Stimulated activated naive CD8-positive, alpha-beta T cell treated with anti-CD3 and anti-CD28 coated beads, Interleukin-15, Interleukin-2, amounts not matched to agents 100 ng/mL and 50 ng/mL, for 24 hours (primary cell): Measurements from ENCODE around the gene SIRT6.

ENCODE experiments used
- H3K27ac Mint-ChIP-seq: one replicate; pipeline ENCODE4 v1.8.0; 2021; ENCODE audit warnings: mild to moderate bottlenecking, mixed read lengths
- H3K27me3 Mint-ChIP-seq: one replicate; pipeline ENCODE4 v1.8.0; 2021; ENCODE audit warnings: mixed read lengths
- H3K36me3 Mint-ChIP-seq: one replicate; pipeline ENCODE4 v1.8.0; 2021; ENCODE audit warnings: low read depth, mixed read lengths
- H3K4me1 Mint-ChIP-seq: one replicate; pipeline ENCODE4 v1.8.0; 2021; ENCODE audit warnings: low read depth, mixed read lengths
- H3K4me3 Mint-ChIP-seq: one replicate; pipeline ENCODE4 v1.8.0; 2021; ENCODE audit warnings: mild to moderate bottlenecking, mixed read lengths
- H3K9me3 Mint-ChIP-seq: one replicate; pipeline ENCODE4 v1.8.0; 2021; ENCODE audit warnings: mixed read lengths

SIRT6 gene

DNA sequence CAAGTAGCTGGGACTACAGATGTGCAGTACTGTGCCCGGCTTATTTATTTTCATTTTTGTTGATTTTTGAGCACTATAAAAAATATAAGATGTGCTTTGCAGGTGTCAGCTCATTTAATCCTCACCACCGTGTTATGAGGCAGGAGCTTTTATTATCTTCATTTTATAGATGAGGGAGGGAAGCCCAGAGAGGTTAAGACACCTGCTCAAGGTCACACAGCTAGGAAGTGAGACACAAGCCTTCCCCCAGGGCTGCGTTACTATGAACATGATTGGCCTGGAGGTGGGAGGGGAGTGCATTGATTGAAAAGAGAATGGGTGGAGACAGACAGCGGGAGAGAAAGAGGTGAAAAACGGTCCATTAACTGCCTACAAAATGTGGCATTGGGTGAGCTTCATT lies 7.3 kb upstream of the SIRT6 start:
- H3K4me1 Mint-ChIP-seq, result no peaks in the 10 kb centered on the region
- H3K36me3 Mint-ChIP-seq, result no peaks in the 10 kb centered on the region
- H3K9me3 Mint-ChIP-seq, result no peaks in the 10 kb centered on the region
- no peak overlapping the region for H3K4me3 Mint-ChIP-seq
- peaks cover 10% of the 10 kb centered on the region for H3K27me3 Mint-ChIP-seq
- H3K27ac Mint-ChIP-seq, result no peak overlapping the region

DNA sequence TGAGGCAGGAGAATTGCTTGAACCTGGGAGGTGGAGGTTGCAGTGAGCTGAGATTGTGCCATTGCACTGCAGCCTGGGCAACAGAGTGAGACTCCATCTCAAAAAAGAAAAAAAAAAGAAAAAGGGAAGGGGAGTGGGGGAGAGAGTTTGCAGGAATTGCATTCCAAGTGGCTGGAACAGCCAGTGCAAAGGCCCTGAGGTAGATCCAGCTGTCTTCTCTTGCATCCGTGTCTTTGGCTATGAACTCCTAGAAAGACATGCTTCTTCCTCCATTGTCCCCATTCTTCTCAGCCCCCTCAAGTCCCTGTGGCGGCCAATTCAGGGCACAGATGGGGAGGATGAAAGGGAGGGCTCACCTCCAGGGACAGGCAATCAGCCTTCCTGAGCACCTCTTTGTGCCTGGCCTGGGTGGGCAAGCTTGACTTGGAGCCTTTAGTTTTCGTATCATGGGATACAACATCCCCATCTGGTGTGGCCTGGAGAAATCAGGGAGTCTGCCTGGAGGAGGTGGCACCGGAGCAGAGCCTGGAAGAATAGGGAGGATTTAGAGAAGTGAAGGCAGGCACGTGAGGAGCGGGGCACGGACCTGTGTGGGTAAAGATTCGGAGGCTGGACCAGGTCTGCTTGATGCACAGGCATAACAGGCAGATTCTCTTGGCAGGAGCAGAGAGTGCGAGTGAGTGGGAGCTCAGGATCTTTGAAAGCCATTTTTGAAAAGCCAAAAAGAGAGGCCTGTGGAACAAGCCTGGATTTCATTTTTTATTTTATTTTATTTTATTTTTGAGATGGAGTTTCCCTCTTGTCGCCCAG lies 5.2 kb upstream of the SIRT6 start:
- H3K27ac Mint-ChIP-seq, result no peak overlapping the region
- H3K36me3 Mint-ChIP-seq, result no peaks in the 10 kb centered on the region
- no peaks in the 10 kb centered on the region for H3K9me3 Mint-ChIP-seq
- H3K4me3 Mint-ChIP-seq, result no peak overlapping the region
- no peaks in the 10 kb centered on the region for H3K27me3 Mint-ChIP-seq
- H3K4me1 Mint-ChIP-seq, result peaks cover 7% of the 10 kb centered on the region

DNA sequence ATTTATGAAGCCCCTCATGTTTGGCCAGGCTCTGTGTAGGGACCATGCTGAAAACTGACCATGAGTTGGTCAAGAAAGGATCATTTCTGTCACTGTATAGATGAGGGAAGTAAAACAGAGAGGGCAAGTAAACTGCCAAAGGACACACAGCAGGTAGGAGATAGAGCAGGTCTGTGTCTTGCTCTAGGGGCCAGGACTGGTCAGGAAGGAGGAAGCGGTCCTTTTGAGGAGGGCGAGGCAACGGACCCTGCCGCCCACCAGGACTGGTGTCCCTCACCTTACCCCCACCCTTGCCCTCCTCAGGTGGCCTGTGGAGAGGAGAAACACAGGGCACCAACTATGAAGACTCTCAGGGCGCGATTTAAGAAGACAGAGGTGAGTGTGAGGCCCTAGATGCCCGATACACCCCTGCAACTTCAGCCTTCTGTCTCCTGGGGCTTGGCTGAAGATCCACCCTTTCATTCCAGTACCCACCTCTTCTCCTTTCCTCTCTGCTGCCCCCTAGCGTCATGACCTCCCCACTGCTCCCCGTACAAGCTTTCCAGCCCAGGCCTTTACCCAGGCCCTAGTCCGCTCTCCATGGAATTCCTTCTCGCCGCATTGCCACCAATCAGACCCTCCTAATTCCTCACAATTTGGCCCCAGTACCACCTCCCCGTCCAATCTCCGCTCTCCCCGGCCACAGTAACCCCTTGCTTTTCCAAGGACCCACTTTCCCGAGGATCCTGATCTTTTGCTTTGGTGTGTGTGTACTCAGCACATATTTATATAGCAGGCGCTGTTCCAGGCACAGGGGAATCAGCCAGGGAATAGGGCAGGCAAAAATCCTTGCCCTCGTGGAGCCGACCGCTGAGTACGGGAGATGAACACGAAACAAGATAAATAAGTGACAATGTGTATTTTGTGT lies 4.0 kb upstream of the SIRT6 start:
- Mint-ChIP-seq H3K4me1 (peaks cover 14% of the 10 kb centered on the region), H3K36me3 (no peaks in the 10 kb centered on the region), H3K27ac (no peak overlapping the region), H3K9me3 (no peaks in the 10 kb centered on the region), H3K4me3 (no peak overlapping the region), H3K27me3 (no peaks in the 10 kb centered on the region)

DNA sequence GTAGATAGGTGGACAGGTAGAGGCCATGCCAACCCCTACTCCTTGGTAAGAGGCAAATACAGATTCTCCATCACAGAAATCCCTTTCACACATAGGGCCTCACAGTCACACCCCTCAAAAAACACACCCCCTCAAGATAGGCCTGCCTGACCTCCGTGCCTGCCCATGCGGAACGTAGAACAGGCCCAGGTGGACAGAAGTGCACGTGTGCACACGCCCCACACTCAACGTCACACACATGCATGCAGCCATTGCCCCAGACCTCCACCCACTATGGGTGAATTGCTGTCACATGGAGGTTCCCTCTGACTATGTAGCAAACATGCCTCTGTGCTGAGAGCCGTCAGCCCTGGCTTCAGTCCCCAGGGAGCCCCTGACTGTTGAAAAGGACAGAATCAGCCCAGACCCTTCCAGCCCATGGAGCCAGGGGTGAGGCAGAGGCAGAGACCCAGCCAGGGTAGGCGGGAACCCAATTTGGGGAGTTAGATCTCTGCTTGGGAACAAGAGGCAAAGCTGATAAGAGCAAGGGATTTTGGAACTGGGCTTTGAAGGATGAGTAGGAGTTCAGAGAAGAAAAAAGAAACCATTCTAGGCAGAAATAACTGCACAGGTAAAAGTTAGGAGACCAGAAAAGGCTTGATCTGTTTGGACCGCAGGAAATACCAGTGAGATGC lies 3.2 kb upstream of the SIRT6 start:
- Mint-ChIP-seq H3K4me1 (peaks cover 21% of the 10 kb centered on the region), H3K9me3 (no peaks in the 10 kb centered on the region), H3K27me3 (no peaks in the 10 kb centered on the region), H3K4me3 (no peak overlapping the region), H3K27ac (no peak overlapping the region), H3K36me3 (no peaks in the 10 kb centered on the region)

DNA sequence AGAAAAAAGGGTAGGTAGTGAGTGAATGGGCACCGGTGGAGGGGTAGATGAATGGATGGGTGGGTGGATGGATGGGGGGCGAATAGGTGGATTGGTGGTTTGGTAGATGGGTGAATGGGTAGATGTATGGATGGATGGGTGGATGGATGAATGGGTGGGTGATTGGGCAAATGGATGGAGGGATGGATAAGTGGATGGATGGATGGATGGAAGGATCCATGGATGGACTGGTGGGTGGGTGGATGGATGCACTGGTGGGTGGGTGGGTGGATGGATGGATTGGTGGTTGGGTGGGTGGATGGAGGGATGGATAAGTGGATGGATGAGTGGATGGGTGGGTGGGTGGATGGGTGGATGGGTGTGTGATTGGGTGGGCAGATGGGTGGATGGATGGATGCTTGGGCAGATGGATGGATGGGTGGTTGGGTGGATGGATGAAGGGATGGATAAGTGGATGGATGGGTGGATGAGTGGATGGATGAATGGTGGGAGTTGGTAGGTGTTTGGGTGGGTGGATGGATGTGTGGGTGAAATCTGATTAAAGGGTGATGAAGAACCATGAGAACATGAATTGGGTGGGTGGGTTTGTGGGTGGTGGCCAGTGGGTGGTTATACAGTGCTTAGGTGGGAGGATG lies 2.5 kb upstream of the SIRT6 start:
- Mint-ChIP-seq H3K36me3 (peaks cover 2% of the 10 kb centered on the region), H3K4me3 (no peak overlapping the region), H3K9me3 (no peaks in the 10 kb centered on the region), H3K27me3 (no peaks in the 10 kb centered on the region), H3K4me1 (peaks cover 26% of the 10 kb centered on the region), H3K27ac (no peak overlapping the region)

DNA sequence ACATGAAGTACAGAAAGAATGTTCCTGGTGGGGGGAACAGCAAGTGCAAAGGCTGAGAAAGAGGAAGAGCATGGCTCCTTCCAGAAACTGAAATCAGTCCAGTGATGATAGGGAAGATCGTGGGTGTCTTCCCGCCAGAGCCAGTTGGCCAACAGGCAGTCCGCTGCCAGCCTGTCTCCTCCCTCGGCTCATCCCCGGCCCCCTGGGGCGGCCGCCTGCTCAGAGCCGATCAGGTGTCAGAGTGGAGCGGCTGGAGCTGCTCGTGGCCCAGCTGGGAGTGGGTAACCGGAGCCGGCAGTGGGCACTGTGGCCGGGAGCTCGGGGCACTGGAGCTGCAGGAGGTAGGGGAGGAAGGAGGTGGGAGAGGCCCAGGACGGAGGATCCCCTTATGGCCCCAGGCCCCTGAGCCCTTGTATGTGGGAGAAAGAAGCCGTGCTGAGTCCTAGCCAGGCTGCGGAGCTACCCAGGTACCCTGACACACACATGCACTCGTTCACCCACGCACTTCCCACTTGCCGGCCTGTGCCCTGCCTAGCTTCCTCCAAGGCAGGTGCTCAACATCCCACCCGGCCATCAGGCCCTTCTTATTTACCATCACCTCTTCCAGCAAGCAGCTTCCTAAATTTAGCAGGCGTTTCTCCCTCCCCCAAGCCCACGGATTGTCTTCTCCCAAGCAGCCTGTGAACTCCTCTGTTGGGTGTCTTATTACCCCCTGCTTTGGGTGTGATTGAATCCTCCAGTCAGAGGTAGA lies 1.8 kb upstream of the SIRT6 start:
- H3K36me3 Mint-ChIP-seq, result peaks cover 9% of the 10 kb centered on the region

DNA sequence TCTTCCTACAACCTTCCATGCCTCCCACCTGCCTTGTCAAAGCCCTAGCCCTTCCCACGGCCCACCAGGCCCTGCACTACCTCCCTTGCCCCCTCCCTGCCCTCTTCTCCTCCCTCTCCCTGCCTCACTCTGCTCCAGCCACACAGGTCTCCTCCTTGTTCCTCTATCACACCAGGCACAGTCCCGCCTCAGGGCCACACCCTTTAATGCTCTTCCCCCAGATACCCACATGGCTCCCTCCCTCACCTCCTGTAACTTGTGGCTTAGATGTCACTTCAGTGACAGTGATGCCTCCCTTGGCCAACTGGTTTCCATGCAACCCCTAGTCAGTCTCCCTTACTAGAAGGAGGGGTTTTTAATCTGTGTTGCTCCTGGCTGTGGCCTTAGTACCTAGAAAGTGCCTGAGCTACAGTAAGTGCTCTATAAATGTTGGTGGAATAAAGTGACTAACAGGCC lies 1.3 kb downstream of the SIRT6 start:
- Mint-ChIP-seq H3K27me3 (no peaks in the 10 kb centered on the region), H3K4me1 (peaks cover 26% of the 10 kb centered on the region), H3K9me3 (no peaks in the 10 kb centered on the region), H3K4me3 (peak overlapping the region; percentile 95), H3K36me3 (peaks cover 10% of the 10 kb centered on the region), H3K27ac (peak overlapping the region; percentile 79)

More for the DNA sequence above, 1.8 kb upstream of the SIRT6 start:
- Mint-ChIP-seq H3K9me3 (no peaks in the 10 kb centered on the region), H3K4me1 (peaks cover 26% of the 10 kb centered on the region), H3K27me3 (no peaks in the 10 kb centered on the region), H3K27ac (no peak overlapping the region), H3K4me3 (peak overlapping the region; percentile 65)

DNA sequence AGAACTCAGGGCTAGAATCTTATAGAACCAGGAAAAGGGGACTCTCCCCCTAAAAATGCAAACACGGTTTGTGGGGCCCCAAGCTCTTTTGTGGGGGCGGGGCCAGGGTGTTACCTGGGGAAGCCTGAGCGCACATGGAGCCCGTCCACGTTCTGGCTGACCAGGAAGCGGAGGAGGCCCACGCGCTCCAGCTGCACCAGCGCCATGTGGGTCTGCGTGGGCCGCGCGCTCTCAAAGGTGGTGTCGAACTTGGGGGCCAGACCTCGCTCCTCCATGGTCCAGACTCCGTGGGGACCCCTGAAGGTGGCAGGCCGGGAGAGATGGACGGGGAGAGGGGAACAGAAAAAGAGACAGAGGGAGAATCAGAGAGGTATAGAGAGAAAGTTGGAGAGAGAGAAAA lies 3.4 kb downstream of the SIRT6 start:
- Mint-ChIP-seq H3K27ac (peak overlapping the region; percentile 71), H3K4me3 (no peak overlapping the region), H3K36me3 (peaks cover 10% of the 10 kb centered on the region), H3K9me3 (no peaks in the 10 kb centered on the region), H3K4me1 (peaks cover 26% of the 10 kb centered on the region), H3K27me3 (no peaks in the 10 kb centered on the region)

DNA sequence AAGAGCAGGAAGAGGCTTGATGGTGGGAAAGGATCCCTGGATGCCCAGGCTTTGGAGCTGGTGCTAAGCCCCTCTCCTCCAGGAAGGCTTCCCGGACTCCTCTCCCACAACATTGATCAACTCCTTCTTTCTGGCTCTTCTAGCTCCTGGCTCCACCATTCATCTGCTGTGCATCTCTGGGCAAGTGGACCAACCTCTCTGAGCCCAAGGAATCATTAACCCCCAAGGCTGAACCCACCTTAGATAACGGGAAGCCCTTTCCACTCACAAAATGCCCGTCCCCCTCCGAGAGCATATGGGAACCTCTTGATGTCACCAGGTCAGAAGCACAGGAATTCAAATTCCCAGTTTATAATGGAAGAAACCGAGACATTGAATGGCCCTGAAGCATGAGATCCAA lies 5.2 kb downstream of the SIRT6 start:
- H3K9me3 Mint-ChIP-seq, result no peaks in the 10 kb centered on the region
- no peak overlapping the region for H3K4me3 Mint-ChIP-seq
- peaks cover 15% of the 10 kb centered on the region for H3K4me1 Mint-ChIP-seq
- peaks cover 10% of the 10 kb centered on the region for H3K36me3 Mint-ChIP-seq
- H3K27me3 Mint-ChIP-seq, result peaks cover 8% of the 10 kb centered on the region
- no peak overlapping the region for H3K27ac Mint-ChIP-seq

DNA sequence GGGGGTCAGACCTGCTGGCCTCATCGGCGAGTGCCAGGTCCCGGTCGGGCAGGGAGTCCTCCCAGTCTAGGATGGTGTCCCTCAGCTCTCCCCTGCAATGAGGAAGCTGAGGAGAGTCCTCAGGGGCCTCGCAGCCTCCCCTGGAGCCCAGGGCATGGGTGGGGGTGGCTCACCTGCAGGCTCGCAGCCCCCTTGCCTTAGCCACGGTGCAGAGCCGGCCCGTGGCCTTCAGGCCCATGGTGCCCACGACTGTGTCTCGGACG lies 6.8 kb downstream of the SIRT6 start:
- H3K27me3 Mint-ChIP-seq, result peaks cover 11% of the 10 kb centered on the region
- H3K36me3 Mint-ChIP-seq, result peaks cover 10% of the 10 kb centered on the region
- no peak overlapping the region for H3K27ac Mint-ChIP-seq
- H3K4me3 Mint-ChIP-seq, result no peak overlapping the region
- peaks cover 5% of the 10 kb centered on the region for H3K4me1 Mint-ChIP-seq
- no peaks in the 10 kb centered on the region for H3K9me3 Mint-ChIP-seq

DNA sequence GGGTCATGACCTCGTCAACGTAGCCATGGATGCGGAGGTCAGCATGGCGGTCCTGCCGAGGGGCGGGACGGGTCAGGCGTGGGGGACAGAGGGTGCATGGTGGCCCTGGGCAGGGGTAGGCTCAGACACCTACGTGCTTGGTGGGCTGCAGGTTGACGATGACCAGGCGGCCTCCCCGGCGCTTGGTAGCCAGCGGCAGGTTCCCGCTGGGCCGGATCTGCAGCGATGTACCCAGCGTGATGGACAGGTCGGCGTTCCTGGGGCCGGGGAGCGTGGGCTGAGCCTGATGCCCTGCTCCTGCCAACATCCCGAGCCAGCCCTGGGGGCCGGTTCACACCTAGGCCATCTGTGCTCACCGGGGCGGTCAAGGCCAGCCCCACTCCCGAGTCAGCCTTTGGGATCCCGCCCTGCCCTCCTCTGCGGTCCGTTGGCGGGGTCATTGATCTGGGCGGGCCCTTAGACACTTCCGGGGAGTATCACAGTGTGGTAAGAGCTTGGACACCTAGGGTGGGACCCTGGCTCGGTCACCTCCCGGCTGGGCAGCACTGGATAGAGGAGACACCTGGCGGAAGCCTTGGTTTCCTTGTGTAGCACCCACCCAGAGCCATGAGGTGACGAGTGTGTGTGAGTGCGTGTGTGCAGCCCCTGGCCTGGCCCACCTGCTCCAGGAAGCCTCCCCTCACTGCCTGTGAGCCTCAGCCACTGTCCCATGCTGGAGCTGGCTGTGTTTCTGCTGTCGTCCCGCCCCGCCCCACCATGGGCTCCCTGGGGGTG lies 7.3 kb downstream of the SIRT6 start:
- Mint-ChIP-seq H3K4me3 (no peak overlapping the region), H3K27me3 (peaks cover 11% of the 10 kb centered on the region), H3K4me1 (peaks cover 2% of the 10 kb centered on the region), H3K36me3 (peaks cover 10% of the 10 kb centered on the region), H3K9me3 (no peaks in the 10 kb centered on the region), H3K27ac (no peak overlapping the region)

DNA sequence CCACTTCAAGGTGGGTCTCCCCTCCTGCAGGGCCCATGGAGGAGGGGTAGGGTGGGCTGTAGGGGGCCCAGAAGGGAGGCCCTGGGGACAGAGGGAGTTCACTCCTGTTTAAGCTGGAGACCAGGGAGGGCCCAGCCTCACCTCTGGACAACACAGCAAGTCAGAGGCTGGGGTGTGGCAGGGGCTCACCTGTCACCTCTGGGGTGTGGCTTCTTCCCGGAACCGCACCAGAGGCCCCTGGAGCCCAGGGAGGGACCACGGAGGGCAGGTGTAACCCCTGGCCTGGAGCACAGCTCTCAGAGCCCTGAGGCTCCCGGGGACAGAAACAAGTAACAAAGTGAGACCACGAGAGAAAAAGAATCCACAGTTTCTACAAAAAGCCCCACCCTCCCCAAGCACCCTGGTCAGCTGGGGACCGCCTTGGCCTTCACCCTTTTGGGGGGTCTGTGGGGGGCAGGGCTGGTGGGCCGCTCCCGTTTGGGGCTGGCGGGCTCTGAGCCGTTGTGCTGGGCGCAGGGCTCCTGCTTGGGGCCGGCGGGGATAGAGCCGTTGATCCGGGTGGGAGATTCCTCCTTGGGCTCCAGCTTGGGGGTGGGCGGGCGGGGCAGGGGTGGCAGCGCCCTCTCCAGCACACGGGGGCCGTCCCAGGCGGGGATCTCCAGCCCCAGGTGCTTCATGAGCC lies 8.0 kb downstream of the SIRT6 start:
- no peaks in the 10 kb centered on the region for H3K9me3 Mint-ChIP-seq
- peaks cover 3% of the 10 kb centered on the region for H3K36me3 Mint-ChIP-seq
- H3K4me1 Mint-ChIP-seq, result no peaks in the 10 kb centered on the region
- H3K4me3 Mint-ChIP-seq, result no peak overlapping the region
- peaks cover 11% of the 10 kb centered on the region for H3K27me3 Mint-ChIP-seq
- H3K27ac Mint-ChIP-seq, result no peak overlapping the region

DNA sequence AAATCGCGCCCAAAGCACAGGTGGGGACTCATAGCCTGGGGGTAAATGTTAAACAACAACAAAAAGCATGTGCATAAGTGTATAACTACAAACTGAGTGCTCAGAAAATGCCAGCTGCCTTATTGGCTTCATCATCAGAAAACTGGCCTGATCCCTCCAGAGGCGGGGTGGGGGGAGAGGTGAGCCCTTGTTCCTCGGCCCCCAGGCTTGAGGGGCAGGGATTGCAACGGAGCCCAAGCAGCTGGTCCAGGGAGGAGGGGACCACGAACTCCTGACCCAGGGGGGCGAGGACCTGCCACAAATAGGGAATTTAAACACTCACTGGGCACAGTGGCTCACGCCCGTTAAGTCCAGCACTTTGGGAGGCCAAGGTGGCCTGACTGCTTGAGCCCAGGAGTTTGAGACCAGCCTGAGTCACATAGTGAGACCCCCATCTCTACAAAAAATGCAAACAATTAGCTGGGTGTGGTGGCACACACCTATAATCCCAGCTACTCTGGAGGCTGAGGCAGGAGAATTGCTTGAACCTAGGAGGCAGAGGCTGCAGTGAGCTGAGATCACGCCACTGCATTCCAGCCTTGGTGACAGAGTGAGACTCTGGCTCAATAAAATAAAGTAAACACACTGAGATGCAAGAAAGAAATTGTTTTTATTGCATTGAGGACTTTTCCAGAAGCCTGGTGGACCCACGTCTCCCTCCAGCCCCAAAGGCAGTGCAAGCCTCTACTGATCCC lies 8.7 kb downstream of the SIRT6 start:
- H3K4me1 Mint-ChIP-seq, result no peaks in the 10 kb centered on the region
- no peak overlapping the region for H3K4me3 Mint-ChIP-seq
- H3K9me3 Mint-ChIP-seq, result no peaks in the 10 kb centered on the region
- no peak overlapping the region for H3K27ac Mint-ChIP-seq
- no peaks in the 10 kb centered on the region for H3K36me3 Mint-ChIP-seq
- peaks cover 11% of the 10 kb centered on the region for H3K27me3 Mint-ChIP-seq
